Measurements from ENCODE around the gene PCSK6.
"Not testable (repeated sequence)": the region's sequence is repeated elsewhere in the genome, so short reads cannot be mapped to it uniquely, and the experiment has no call there.

Gene PCSK6

GRCh38 chr15:101394654-101395053, 94.9 kb downstream of the PCSK6 start:
- no peak for DNase-seq

- no peak for DNase-seq
Observed at GRCh38 chr15:101394056-101394630, 95.4 kb downstream of the PCSK6 start.

- no peak for DNase-seq
Observed at GRCh38 chr15:101393172-101393571, 96.3 kb downstream of the PCSK6 start.

GRCh38 chr15:101391981-101392640, 97.4 kb downstream of the PCSK6 start:
- no peak for DNase-seq

- no peak for DNase-seq
Observed at GRCh38 chr15:101391431-101391830, 98.1 kb downstream of the PCSK6 start.

GRCh38 chr15:101390462-101390861, 99.0 kb downstream of the PCSK6 start:
- DNase-seq: no peak

- no peak for DNase-seq
Observed at GRCh38 chr15:101390060-101390459, 99.4 kb downstream of the PCSK6 start.

- DNase-seq: no peak
Observed at GRCh38 chr15:101389362-101389761, 100.1 kb downstream of the PCSK6 start.

GRCh38 chr15:101388046-101388445, 101.5 kb downstream of the PCSK6 start:
- DNase-seq: no peak

- DNase-seq: no peak
Observed at GRCh38 chr15:101387574-101387973, 101.9 kb downstream of the PCSK6 start.

- DNase-seq: no peak
Observed at GRCh38 chr15:101386967-101387366, 102.5 kb downstream of the PCSK6 start.

GRCh38 chr15:101386006-101386405, 103.5 kb downstream of the PCSK6 start:
- no peak for DNase-seq

GRCh38 chr15:101384276-101384675, 105.2 kb downstream of the PCSK6 start:
- no peak for DNase-seq

GRCh38 chr15:101382544-101382943, 107.0 kb downstream of the PCSK6 start:
- no peak for DNase-seq

GRCh38 chr15:101381671-101382212, 107.8 kb downstream of the PCSK6 start:
- no peak for DNase-seq

GRCh38 chr15:101380146-101380545, 109.4 kb downstream of the PCSK6 start:
- no peak for DNase-seq

GRCh38 chr15:101379647-101380046, 109.9 kb downstream of the PCSK6 start:
- no peak for DNase-seq

GRCh38 chr15:101378879-101379278, 110.6 kb downstream of the PCSK6 start:
- DNase-seq: no peak

- no peak for DNase-seq
Observed at GRCh38 chr15:101378171-101378755, 111.2 kb downstream of the PCSK6 start.

GRCh38 chr15:101376615-101377395, 112.7 kb downstream of the PCSK6 start:
- DNase-seq: no peak

- not testable (repeated sequence) for DNase-seq
Observed at GRCh38 chr15:101375006-101375405, 114.5 kb downstream of the PCSK6 start.

GRCh38 chr15:101374326-101374725, 115.2 kb downstream of the PCSK6 start:
- DNase-seq: no peak

- no peak for DNase-seq
Observed at GRCh38 chr15:101373577-101373976, 115.9 kb downstream of the PCSK6 start.

Measured in NCI-H2227 treated with DMSO at 0.1 percent for 48 hours (cell line).